Right ventricle myocardium inferior (tissue), 1 donor: Measurements from ENCODE around the gene ECE2. TPM values are rescaled to one million over a fixed set of nuclear protein-coding genes. Genes with fewer than 3 reads are reported as not detected.

ENCODE experiments used
- ATAC-seq: fragments of 200-7000 bp; cut with Tn5 transposase; one replicate; pipeline ENCODE4 v1.9.1; 2020; ENCODE audit warnings: mild to moderate bottlenecking, moderate library complexity
- DNase-seq: peaks from one replicate; pipeline ENCODE4 v3.0.0; 2021; ENCODE audit errors: missing footprints
- intact Hi-C: fragments of 100-400 bp; cut with DNase I; formaldehyde crosslinking; loops from one replicate; pipeline ENCODE4 v1.11.0; 2022
- total RNA-seq: library from RNA; stranded (reverse); fragmentation: NEBNext Ultra II Directional; extraction: Animal tissue kit (Norgen Biotek cat#: 25700); gene quantifications from one replicate; pipeline ENCODE4 v1.2.1, GENCODE V29; 2021
- donor health status: DM: no; HTN: yes; CAD: no; lungs with severe emphysema.

The ECE2 gene
- total RNA-seq, 1 donor from 2014 or later, result not detected

DNA sequence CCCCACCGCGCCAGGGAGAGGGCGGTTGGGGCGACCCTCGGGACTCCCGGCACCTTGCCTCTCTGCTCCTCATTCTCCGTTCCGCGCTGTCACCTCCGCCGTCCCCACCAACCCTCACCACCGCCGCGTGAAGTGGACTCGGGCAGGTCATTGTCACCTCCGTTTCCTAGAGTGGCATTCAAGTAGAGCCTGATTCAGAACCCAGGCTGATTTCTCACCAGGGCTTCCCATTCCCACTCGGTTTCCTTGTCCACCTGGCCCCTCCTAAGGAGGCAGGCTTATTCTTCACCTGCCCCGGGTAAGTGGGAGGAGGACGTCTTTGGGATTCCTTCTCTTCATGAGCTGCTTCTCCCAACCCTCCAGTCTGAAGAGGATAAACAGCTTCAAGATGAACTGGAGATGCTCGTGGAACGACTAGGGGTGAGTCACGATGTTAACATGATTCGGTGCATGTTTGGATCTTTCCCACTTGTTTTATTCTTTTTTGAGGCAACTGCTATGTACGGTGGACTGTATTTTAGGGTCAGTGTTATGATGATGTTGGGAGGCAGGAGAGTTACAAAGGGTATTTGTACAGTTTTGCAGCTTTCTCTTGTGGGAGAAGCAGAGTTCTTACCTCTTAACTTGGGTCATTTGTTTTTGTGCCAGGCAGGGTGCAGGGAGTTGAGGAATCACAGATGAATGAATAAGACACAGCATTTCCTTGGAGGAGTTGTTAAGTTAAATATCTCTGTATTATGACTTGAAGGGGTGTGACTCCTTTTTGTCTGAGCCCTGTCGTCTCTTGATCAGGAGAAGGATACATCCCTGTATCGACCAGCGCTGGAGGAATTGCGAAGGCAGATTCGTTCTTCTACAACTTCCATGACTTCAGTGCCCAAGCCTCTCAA, 23.9 kb downstream of the ECE2 start:
- DNase-seq (no peak), ATAC-seq (no peak)
- intact Hi-C loops, result loop anchor here (1.0 to 5.0 kb wide), 3 partner anchors 15 to 402 kb away; partner anchors contain the start of genes ABCF3 and EIF4G1

DNA sequence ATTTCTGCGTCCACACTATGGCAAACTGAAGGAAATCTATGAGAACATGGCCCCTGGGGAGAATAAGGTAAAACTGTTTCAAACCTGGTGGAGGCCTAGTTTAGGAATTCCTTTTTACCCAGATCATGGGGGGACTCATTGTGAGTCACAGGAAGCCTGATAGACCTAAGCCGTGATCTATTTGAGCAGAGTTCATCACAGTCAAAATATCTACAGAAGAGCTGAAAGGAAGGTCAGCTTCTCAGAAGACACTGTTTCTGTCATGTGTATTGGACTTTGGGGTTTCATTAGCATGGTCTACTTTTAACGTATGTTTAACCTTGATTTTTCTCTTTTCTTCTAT, 24.5 kb downstream of the ECE2 start:
- no peak for DNase-seq
- no peak for ATAC-seq
- intact Hi-C loops, result no loop called here

DNA sequence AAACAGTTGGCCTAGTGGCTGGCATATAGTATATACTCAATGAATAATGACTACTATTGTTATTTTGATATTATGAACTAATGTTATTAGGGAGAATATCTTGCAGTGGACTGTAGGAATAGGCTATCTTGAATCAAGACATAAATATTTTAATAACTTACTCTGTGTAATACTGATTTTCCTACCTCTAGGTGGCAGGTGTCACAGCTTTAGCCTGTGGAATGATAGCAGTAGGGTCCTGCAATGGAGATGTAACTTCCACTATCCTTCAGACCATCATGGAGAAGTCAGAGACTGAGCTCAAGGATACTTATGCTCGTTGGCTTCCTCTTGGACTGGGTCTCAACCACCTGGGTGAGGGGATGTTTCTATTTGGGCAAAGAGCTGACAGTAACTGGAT, 29.8 kb downstream of the ECE2 start:
- DNase-seq (no peak), ATAC-seq (no peak)
- intact Hi-C loops, result no loop called here

DNA sequence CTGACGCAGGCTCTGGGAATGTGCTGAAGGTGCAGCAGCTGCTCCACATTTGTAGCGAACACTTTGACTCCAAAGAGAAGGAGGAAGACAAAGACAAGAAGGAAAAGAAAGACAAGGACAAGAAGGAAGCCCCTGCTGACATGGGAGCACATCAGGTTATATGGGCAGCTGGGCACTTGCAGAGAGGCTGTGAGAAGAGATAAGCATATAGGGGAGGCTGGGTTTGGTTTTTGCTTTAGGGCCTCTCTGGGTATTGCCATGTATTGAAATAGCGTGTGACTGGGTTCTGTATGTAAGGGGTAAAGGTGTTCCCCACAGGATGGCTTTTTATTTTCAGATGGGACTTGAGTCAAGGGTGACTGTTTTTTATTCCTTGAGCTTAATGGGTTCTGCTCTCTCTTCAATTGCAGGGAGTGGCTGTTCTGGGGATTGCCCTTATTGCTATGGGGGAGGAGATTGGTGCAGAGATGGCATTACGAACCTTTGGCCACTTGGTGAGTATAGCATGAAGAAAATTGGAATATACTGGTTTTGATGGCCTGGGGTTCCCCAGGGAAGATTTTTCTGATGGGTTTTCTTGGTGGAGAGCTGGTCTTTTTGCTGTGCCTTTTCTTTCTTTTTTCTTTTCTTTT, 30.6 kb downstream of the ECE2 start:
- ATAC-seq, result no peak
- DNase-seq, result no peak
- intact Hi-C loops, result no loop called here

DNA sequence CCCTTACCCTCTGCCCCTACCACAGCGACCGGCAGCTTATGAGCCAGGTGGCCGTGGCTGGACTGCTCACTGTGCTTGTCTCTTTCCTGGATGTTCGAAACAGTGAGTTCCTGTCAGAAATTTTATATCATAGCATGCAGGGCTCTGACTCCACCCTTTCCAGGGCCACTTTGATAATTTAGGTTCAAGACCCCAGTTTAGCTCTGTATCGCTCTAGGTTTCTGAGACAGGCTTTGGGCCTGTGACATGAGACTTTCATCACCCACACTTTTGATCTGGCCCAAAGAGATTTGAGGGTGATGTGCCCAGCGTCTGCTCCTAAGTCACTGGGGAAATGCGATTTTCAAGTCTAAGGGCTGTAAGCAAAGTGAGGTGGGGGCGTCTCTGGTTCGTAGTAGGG, 32.1 kb downstream of the ECE2 start:
- no peak for ATAC-seq
- intact Hi-C loops, result no loop called here
- peak; percentile 47 for DNase-seq

DNA sequence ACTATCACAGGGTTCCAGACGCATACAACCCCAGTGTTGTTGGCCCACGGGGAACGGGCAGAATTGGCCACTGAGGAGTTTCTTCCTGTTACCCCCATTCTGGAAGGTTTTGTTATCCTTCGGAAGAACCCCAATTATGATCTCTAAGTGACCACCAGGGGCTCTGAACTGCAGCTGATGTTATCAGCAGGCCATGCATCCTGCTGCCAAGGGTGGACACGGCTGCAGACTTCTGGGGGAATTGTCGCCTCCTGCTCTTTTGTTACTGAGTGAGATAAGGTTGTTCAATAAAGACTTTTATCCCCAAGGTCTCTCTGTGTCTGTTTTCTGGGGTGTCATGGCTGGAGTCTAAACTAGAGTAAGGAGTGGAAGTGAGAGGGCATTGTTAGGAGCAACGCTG, 32.9 kb downstream of the ECE2 start:
- DNase-seq (no peak), ATAC-seq (no peak)
- intact Hi-C loops, result no loop called here

DNA sequence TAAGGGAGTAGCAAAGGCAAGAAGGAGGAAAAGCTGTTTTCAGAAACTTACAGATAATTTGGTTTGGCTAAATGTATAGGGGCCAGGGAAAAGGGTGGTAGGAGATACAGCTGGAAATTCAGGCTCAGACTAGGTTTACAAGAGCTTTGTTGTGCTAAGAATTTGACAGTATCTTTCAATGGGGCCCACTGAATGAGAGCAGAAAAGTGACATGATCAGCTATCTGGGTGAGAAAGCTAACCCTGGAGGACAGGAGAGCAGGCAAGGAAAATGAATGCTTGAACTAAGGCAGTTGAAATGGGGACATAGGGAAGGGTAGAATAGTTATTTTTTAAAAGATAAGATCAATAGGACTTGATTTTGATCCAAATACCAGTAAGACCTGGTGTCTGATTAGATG, 35.8 kb downstream of the ECE2 start:
- intact Hi-C loops, result no loop called here
- ATAC-seq, result no peak
- DNase-seq, result no peak

DNA sequence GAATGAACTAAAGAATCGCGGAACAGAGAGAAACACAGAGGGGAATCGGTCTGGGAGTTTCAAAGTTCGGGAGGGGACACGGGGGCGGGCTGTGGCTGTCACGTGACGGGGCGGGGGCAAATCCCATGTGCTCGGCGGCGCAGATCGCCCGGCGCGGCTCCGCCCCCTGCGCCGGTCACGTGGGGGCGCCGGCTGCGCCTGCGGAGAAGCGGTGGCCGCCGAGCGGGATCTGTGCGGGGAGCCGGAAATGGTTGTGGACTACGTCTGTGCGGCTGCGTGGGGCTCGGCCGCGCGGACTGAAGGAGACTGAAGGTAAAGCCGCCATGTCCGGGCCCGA, 38.5 kb downstream of the ECE2 start, which contains the start of gene EIF4G1:
Gene EIF4G1 (plus strand): TSS at position 244 of the 337 bp plus-strand sequence. CDS start 1,191 bp downstream, outside the sequence.
- intact Hi-C loops, result loop anchor here (1.0 kb wide), 1 partner anchor 15 kb away; the partner anchor contains the start of gene PSMD2
- DNase-seq, result peak; percentile 98
- ATAC-seq, result peak; percentile 94

DNA sequence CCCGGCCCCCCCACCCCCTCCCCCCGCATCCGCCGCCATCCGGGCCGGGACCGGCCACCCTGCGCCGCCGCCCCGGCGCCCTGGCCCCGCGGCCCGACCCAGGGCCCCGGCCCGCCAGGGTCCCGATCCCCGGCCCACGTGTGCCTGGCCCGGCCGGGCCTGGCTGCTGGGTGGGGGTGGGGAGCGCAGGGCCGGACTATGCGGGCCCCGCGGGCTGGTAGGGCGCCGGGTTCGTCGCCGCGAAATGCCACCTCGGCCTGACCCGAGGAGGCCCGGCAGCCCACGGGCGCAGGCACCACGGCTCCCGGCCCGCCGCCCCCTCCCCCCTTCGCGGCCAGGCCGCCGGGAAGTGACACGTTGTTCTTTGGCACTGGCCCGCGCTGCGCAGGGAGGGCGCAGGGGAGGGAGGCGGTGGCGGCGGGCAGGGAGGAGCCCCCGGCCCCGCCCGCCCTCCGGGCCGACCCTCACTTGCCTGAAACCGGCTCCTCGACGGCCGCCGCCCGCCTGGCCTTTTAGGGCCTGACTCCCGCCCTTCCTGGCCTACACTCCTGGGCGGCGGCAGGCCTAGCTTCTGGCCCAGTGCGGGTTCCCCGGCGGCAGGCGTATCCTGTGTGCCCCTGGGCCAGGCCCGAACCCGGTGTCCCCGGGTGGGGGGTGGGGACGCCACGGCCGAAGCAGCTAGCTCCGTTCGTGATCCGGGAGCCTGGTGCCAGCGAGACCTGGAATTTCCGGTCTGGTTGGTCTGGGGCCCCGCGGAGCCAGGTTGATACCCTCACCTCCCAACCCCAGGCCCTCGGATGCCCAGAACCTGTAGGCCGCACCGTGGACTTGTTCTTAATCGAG, 39.1 kb downstream of the ECE2 start:
- peak; percentile 93 for DNase-seq
- peak; percentile 76 for ATAC-seq
- intact Hi-C loops, result loop anchor here (1.0 kb wide), 1 partner anchor 16 kb away; the partner anchor contains the start of gene PSMD2

DNA sequence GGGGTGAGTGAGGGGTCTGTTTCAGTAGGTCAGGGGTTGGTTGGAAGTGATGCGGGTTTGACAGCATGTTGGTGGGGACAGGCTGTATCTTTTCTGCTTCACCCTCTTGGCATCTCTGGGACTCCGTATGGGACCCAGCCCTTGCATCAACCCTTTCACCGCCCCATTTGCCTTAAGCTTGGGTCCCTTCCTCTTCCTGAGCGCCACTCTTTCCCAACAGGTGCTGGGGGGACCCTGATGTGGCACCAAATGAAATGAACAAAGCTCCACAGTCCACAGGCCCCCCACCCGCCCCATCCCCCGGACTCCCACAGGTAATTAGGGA, 39.7 kb downstream of the ECE2 start:
- DNase-seq (no peak), ATAC-seq (no peak)
- intact Hi-C loops, result no loop called here

DNA sequence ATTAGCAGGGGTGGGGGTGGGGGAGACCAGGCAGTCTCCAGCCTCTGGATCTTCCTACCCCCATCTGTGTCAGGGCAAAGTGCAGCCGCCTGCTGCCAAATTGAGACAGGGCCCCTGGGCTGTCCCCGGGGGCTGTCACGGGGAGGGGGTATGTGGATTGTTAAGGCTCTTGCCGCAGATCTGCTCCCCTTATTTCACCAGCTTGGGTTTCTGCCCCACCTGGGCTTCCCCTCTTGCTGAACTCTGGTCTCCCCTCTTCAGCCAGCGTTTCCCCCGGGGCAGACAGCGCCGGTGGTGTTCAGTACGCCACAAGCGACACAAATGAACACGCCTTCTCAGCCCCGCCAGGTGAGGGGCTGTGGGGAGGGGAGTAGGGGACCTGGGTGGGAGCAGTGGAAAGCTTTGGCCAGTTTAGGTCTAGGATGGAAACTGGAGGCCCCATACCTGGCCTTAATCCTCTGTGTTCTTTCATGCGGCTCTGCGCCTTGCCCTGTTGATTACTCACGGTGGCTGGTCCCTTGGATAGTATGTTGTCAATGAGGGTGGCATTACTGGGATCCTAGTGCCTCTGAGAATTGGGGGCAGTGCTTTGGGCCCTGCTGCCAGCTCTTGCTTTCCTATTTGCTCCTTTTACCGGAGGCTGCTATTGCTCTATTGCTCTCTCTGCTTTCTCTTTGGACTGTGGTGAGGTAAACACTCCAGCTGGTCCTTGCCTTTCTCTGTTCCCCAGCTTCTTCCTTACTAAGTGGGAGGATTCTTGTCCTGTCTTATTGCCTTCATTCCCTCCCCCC, 40.2 kb downstream of the ECE2 start:
- DNase-seq, result no peak
- intact Hi-C loops, result no loop called here
- ATAC-seq, result no peak

DNA sequence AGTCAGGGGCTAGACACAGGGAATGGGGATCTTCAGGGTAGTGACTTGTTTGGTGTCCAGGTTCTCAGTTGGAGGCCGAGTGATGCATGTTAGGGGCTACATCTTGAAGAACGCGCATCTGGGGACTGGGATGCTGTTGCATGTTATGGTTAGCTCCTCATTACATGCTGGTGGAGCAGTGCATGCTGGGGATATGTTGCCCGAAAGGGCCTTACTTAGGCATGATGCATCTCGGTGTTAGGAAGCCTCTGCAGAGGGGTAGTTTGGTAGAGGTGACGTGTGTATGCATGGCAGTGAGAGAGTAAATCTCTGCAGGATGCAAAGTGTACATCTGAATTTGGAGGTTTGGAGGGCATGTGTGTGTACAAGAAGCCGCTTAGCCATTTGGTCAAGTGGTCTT, 41.0 kb downstream of the ECE2 start:
- DNase-seq, result no peak
- intact Hi-C loops, result no loop called here
- ATAC-seq, result no peak

DNA sequence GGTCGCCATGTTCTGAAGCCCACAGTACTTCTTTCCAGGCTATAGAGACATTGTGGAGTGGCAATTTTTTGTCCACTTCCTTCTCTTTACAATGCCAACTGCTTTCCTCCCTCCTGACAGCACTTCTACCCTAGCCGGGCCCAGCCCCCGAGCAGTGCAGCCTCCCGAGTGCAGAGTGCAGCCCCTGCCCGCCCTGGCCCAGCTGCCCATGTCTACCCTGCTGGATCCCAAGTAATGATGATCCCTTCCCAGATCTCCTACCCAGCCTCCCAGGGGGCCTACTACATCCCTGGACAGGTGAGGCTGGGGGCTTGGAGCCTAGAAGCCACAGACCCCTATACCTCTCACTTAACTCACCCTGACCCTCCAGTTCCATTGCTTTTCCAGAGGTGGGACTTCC, 41.4 kb downstream of the ECE2 start:
- ATAC-seq (no peak), DNase-seq (no peak)
- intact Hi-C loops, result no loop called here

DNA sequence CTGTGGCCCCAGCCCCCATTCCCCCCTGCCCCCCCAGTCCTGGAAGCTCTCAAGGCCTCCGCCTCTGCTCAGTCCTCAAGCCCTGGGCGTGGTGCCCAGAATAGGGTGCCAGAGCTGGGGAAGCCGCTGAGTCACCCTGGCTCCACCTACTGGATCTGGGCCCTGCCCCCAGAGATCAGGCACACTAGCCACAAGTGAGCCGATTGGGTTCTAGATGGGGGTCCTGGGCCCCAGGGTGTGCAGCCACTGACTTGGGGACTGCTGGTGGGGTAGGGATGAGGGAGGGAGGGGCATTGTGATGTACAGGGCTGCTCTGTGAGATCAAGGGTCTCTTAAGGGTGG, 44.3 kb downstream of the ECE2 start:
- intact Hi-C loops, result loop anchor here (2.0 kb wide), 1 partner anchor 15 kb away; no protein-coding TSS in a partner anchor
- ATAC-seq (peak; percentile 92), DNase-seq (peak; percentile 98)

DNA sequence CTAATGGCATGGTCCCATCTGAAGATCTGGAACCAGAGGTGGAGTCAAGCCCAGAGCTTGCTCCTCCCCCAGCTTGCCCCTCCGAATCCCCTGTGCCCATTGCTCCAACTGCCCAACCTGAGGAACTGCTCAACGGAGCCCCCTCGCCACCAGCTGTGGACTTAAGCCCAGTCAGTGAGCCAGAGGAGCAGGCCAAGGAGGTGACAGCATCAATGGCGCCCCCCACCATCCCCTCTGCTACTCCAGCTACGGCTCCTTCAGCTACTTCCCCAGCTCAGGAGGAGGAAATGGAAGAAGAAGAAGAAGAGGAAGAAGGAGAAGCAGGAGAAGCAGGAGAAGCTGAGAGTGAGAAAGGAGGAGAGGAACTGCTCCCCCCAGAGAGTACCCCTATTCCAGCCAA, 45.8 kb downstream of the ECE2 start:
- DNase-seq (no peak), ATAC-seq (no peak)
- intact Hi-C loops, result loop anchor here (2.0 kb wide), 1 partner anchor 13 kb away; no protein-coding TSS in a partner anchor

DNA sequence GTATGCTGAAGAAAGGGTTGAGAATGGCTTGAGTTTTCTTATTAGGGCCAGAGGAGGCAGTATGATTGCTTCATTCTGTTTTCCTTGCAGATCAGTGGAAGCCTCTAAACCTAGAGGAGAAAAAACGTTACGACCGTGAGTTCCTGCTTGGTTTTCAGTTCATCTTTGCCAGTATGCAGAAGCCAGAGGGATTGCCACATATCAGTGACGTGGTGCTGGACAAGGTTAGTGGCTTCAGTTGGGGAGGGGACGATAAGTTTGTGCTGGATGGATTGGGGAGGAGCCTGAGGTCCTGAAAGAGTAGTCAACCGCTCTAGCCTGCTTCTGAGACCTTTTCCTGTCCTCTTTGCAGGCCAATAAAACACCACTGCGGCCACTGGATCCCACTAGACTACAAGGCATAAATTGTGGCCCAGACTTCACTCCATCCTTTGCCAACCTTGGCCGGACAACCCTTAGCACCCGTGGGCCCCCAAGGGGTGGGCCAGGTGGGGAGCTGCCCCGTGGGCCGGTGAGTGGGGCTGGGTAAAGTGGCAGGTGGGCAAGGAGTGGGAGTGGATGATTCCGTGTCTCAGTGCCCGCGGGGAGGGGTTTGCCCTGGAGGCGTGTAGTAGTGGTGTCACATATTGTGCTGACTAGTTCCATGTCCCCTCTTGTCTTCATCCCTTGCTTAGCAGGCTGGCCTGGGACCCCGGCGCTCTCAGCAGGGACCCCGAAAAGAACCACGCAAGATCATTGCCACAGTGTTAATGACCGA, 47.1 kb downstream of the ECE2 start:
- no peak for DNase-seq
- ATAC-seq, result no peak
- intact Hi-C loops, result no loop called here

DNA sequence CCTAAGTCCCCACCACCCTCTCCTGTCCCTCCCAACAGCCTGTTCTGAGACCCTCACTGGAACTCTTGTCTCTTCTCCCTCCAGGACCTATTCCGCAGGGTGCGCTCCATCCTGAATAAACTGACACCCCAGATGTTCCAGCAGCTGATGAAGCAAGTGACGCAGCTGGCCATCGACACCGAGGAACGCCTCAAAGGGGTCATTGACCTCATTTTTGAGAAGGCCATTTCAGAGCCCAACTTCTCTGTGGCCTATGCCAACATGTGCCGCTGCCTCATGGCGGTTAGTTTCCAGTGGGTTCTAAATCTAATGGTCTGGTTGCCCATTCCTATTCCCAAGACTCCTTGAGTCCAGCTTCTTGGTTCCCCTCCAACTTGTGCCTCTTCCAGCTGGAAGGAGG, 47.9 kb downstream of the ECE2 start:
- ATAC-seq (no peak), DNase-seq (no peak)
- intact Hi-C loops, result no loop called here

DNA sequence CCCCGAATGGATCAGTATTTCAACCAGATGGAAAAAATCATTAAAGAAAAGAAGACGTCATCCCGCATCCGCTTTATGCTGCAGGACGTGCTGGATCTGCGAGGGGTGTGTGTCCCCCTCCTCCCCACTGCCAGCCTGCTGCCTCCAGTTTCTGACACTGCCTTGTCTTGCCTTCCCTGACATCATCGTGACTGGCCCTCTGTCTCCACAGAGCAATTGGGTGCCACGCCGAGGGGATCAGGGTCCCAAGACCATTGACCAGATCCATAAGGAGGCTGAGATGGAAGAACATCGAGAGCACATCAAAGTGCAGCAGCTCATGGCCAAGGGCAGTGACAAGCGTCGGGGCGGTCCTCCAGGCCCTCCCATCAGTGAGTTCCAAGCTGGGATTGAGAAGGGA, 49.4 kb downstream of the ECE2 start:
- DNase-seq (no peak), ATAC-seq (no peak)
- intact Hi-C loops, result no loop called here
